ENCODE measurements around the gene HCFC1R1.

DNA sequence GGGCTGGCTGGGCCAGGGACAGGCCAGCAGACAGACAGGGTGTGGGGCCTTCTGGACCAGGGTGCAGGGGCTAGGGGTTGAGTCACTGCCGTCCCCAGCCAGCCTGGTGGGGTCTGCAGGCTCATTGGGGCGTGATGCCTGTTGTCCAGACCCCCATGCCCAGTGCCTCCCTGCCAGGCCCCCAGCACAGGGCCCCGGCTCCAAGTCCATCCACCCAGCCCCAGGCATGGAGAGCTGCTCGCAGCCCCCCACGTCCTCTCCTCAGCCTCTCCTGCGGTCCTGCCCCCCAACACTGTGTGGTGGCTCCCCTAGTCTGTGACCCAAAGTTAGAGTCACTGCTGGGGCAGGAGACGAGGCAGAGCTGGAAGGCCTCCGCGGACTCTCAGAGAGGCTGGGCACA lies 36.5 kb downstream of the HCFC1R1 start:
- TF ChIP-seq, protein P1, sequence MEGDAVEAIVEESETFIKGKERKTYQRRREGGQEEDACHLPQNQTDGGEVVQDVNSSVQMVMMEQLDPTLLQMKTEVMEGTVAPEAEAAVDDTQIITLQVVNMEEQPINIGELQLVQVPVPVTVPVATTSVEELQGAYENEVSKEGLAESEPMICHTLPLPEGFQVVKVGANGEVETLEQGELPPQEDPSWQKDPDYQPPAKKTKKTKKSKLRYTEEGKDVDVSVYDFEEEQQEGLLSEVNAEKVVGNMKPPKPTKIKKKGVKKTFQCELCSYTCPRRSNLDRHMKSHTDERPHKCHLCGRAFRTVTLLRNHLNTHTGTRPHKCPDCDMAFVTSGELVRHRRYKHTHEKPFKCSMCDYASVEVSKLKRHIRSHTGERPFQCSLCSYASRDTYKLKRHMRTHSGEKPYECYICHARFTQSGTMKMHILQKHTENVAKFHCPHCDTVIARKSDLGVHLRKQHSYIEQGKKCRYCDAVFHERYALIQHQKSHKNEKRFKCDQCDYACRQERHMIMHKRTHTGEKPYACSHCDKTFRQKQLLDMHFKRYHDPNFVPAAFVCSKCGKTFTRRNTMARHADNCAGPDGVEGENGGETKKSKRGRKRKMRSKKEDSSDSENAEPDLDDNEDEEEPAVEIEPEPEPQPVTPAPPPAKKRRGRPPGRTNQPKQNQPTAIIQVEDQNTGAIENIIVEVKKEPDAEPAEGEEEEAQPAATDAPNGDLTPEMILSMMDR (IDR thresholded peaks at IDR 0.05), result no peak
- no peak for TF ChIP-seq POLR2A (IDR thresholded peaks at IDR 0.05)
